Glutamatergic neuron (in vitro differentiated cells): ENCODE measurements around the gene FBLN5. TPM values are rescaled to one million over a fixed set of nuclear protein-coding genes. Genes with fewer than 3 reads are reported as not detected.

Experiments used
- DNase-seq: peaks from one replicate; pipeline ENCODE4 v3.0.0; 2022
- H3K27ac Mint-ChIP-seq: one replicate; pipeline ENCODE4 v1.8.0; 2020; ENCODE audit warnings: mild to moderate bottlenecking, mixed read lengths, inconsistent platforms; ENCODE audit not compliant: unreplicated experiment
- H3K27me3 Mint-ChIP-seq: one replicate; pipeline ENCODE4 v1.8.0; 2020; ENCODE audit warnings: mild to moderate bottlenecking, moderate library complexity, mixed read lengths, inconsistent platforms; ENCODE audit not compliant: unreplicated experiment
- H3K36me3 Mint-ChIP-seq: one replicate; pipeline ENCODE4 v1.8.0; 2020; ENCODE audit warnings: mild to moderate bottlenecking, mixed read lengths, inconsistent platforms; ENCODE audit not compliant: unreplicated experiment
- H3K4me1 Mint-ChIP-seq: one replicate; pipeline ENCODE4 v1.8.0; 2020; ENCODE audit warnings: mild to moderate bottlenecking, low read depth, mixed read lengths, inconsistent platforms; ENCODE audit not compliant: unreplicated experiment
- H3K4me3 Mint-ChIP-seq: one replicate; pipeline ENCODE4 v1.8.0; 2020; ENCODE audit warnings: mild to moderate bottlenecking, mixed read lengths, inconsistent platforms; ENCODE audit not compliant: unreplicated experiment
- H3K9me3 Mint-ChIP-seq: one replicate; pipeline ENCODE4 v1.8.0; 2020; ENCODE audit warnings: mild to moderate bottlenecking, moderate library complexity, mixed read lengths, inconsistent platforms; ENCODE audit not compliant: unreplicated experiment
- CTCF ChIP-seq: fragments of 200-600 bp; sonication (generic); IDR thresholded peaks from one replicate; pipeline ENCODE4 v1.5.0; 2021; ENCODE audit not compliant: partially characterized antibody, unreplicated experiment
- total RNA-seq: library from RNA; stranded (reverse); fragmentation: NEBNext Ultra II Directional; extraction: Animal tissue kit (Norgen Biotek cat#: 25700); gene quantifications from one replicate; pipeline ENCODE4 v1.2.1, GENCODE V29; 2021; ENCODE audit not compliant: unreplicated experiment

FBLN5 gene
- total RNA-seq, 1 donor from 2014 or later: not detected

GRCh38 chr14:91843437-91843836 lies 104.1 kb downstream of the FBLN5 start:
- TF ChIP-seq CTCF: no peak
- Mint-ChIP-seq H3K4me1 (no peaks in the 10 kb centered on the region), H3K27me3 (peaks cover 2% of the 10 kb centered on the region), H3K9me3 (no peaks in the 10 kb centered on the region), H3K27ac (no peak overlapping the region), H3K4me3 (no peak overlapping the region), H3K36me3 (no peaks in the 10 kb centered on the region)
- no peak for DNase-seq

GRCh38 chr14:91841065-91841464 lies 106.4 kb downstream of the FBLN5 start:
- Mint-ChIP-seq H3K27ac (no peak overlapping the region), H3K4me3 (no peak overlapping the region)

GRCh38 chr14:91839749-91840148 lies 107.7 kb downstream of the FBLN5 start:
- H3K27me3 Mint-ChIP-seq: peaks cover 6% of the 10 kb centered on the region
- no peaks in the 10 kb centered on the region for H3K36me3 Mint-ChIP-seq

More at GRCh38 chr14:91841065-91841464, 106.4 kb downstream of the FBLN5 start:
- H3K4me1 Mint-ChIP-seq: no peaks in the 10 kb centered on the region
- H3K36me3 Mint-ChIP-seq: no peaks in the 10 kb centered on the region
- no peak for TF ChIP-seq CTCF
- DNase-seq: no peak
- peaks cover 3% of the 10 kb centered on the region for H3K27me3 Mint-ChIP-seq
- no peaks in the 10 kb centered on the region for H3K9me3 Mint-ChIP-seq

GRCh38 chr14:91837076-91837475 lies 110.4 kb downstream of the FBLN5 start:
- H3K27me3 Mint-ChIP-seq: peaks cover 8% of the 10 kb centered on the region
- DNase-seq: no peak
- H3K4me3 Mint-ChIP-seq: peak overlapping the region; percentile 74
- H3K27ac Mint-ChIP-seq: no peak overlapping the region
- no peaks in the 10 kb centered on the region for H3K4me1 Mint-ChIP-seq
- no peaks in the 10 kb centered on the region for H3K9me3 Mint-ChIP-seq
- no peaks in the 10 kb centered on the region for H3K36me3 Mint-ChIP-seq
- TF ChIP-seq CTCF: no peak

More at GRCh38 chr14:91839749-91840148, 107.7 kb downstream of the FBLN5 start:
- Mint-ChIP-seq H3K4me1 (no peaks in the 10 kb centered on the region), H3K4me3 (no peak overlapping the region), H3K27ac (no peak overlapping the region), H3K9me3 (no peaks in the 10 kb centered on the region)
- DNase-seq: no peak
- no peak for TF ChIP-seq CTCF

GRCh38 chr14:91835920-91836843 lies 111.3 kb downstream of the FBLN5 start:
- no peaks in the 10 kb centered on the region for H3K4me1 Mint-ChIP-seq
- peaks cover 8% of the 10 kb centered on the region for H3K27me3 Mint-ChIP-seq
- no peaks in the 10 kb centered on the region for H3K9me3 Mint-ChIP-seq
- no peak overlapping the region for H3K27ac Mint-ChIP-seq
- peak; percentile 67 for DNase-seq
- no peak for TF ChIP-seq CTCF
- peak overlapping the region; percentile 74 for H3K4me3 Mint-ChIP-seq
- H3K36me3 Mint-ChIP-seq: no peaks in the 10 kb centered on the region
